ENCODE measurements around the gene CPT2. TPM values are rescaled to one million over a fixed set of nuclear protein-coding genes. Genes with fewer than 3 reads are reported as not detected.

CPT2 gene
- total RNA-seq, 1 donor from 2014 or later: 10.6 TPM

DNA sequence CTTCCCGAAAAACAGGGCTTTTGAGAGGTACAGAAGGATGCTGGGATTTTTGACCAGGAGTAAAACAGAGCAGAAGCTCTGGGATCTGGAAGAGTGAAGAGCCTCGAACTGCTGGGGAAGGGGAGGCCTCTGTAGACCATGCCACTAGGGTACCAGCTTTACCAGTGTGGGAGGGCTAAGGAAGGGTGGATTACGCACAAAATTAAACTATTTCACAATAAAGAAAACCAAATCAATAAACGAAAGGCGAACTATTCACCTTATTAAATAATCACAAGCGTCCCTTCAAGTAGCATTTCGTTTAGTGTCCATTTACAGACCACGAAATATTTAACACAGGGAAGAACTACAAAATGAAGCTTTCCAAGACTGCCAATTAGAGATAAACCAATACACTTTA is 23.1 kb downstream of the CPT2 start:
- DNase-seq: no peak

GRCh38 chr1:53220171-53220961 is 23.7 kb downstream of the CPT2 start, which contains the start of gene CZIB:
Gene CZIB (minus strand): TSS chr1:53220634. CDS start chr1:53220575, 59 bp downstream.
- DNase-seq: peak; percentile 76

GRCh38 chr1:53220962-53221286 is 24.3 kb downstream of the CPT2 start:
- no peak for DNase-seq

- no peak for DNase-seq
Observed at GRCh38 chr1:53237638-53238037, 41.0 kb downstream of the CPT2 start.

DNA sequence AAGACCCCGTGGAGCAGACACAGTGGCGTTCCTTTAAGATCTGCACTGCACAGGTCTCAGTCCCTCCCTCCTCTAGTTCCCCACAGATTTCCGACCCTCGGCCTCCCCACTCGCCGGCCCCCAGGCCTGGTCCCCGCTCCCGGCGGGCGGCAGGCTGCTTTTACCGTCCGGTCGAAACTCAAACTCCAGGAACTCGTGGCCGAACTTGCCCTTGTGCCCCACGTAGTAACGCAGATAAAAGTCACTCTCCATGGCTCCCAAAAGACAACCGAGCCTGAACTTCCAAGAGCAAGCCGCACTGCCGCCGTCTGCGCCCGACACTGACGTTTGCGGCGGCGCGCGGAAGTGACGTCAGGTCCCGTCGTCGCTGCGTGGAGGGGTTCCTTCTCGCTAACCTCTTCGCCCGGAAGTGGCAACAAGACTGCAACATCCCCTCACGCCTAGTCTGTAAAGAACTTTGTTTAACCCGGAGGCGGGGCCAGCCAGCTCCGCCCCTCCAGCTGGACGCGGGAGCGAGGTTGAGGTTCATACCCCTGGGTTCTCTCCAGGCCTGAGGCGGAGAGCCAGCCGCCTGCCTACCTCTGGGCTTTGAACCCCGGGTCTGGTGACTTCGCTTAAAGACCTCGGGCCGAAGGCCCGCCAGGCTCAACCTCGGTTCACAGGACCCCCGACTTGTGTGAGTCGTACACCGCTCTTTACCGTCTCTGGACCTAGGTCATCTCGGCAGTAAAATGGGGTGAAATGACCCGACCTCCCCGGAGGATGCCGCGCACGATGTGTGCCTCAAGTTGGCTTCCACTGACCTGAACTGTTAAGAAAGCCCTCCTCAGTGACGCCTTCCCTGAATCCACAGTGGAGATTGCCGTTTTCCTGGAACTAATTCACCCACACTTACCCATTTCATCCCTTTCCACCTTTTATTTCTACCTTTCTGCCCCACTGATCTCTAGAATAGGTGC is 41.9 kb downstream of the CPT2 start, which contains the start of gene MAGOH:
Gene MAGOH (minus strand): TSS at position 322 of the 959 bp plus-strand sequence. CDS start 70 bp downstream, at position 252.
- DNase-seq: peak; percentile 90

GRCh38 chr1:53241828-53242227 is 45.2 kb downstream of the CPT2 start:
- no peak for DNase-seq

DNA sequence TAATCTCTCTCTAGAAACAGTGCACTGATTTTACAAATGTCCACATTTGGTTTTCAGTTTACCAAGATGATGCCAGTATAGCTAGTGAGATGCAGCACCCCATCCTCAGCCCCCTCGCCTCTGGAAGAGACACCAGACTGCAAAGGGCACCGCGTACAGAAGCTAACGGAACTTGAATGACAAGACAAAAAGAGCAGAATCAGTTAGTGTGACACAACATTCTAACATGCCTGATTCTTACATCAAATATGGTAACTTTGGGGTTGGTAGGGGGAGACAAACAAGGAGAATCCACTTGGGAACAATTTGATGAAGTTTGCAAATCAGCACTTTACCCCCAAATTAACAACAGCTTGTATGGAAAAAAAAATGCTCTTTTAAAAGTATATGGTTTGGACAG is 45.8 kb downstream of the CPT2 start:
- no peak for DNase-seq

DNA sequence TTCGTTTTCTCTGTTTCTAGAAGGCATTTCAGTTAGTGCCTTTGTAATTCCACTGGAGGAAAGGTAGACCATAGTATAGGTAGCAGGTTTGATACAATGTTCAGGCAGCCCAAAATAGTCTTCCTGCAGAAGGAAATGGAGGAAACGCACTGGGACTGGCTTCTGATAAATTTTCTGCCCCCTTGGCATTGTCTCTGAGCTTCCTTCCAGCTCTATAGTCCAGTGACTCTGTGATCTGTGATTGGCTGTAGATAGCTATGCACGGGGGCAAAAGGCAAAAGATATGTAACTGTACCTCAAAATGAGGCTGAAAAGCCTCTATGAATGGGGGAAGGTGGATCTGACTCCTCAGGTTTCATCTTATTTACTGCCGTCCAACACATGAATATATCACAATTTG is 47.5 kb downstream of the CPT2 start:
- no peak for DNase-seq

- no peak for DNase-seq
Observed at GRCh38 chr1:53246261-53247134, 49.9 kb downstream of the CPT2 start.

GRCh38 chr1:53249706-53250105 is 53.1 kb downstream of the CPT2 start:
- DNase-seq: no peak

DNA sequence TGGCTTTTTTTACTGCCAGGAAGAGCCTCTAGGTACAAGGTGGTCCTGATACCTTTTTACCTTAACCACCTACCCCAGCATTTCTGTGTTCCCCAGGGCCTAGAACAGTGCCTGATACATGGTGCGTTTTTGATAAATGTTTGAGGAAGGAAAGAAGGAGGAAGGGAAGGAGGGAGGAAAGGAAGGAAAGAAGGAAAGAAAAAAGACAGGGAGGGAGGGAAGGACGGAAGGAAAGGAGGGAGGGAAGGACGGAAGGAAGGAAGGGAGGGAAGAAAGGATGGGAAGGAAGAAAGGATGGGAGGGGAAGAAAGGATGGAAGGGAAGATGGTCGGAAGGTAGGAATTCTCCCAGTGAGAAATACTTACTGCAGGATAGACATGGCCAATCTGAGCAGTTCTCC is 53.7 kb downstream of the CPT2 start:
- no peak for DNase-seq

GRCh38 chr1:53254011-53254640 is 57.5 kb downstream of the CPT2 start:
- no peak for DNase-seq

DNA sequence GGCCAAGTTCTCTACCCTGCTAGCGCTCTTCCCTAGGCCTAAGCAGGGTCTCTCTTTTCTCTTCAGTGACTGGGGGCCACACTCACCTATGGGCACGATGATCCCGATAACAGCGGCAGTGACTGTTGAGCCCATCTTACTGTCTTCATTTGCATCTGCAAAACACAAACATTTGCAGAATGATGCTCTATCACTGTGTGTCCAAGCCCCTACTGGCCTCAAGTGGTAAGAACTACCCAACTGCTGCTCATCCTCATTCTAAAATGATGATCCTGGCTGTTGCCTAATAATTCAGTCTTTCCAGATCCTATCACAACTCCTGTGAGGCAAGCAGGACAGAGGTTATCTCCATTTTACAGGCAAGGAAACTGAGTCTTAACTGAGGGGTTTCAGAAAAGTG is 58.4 kb downstream of the CPT2 start:
- DNase-seq: no peak

DNA sequence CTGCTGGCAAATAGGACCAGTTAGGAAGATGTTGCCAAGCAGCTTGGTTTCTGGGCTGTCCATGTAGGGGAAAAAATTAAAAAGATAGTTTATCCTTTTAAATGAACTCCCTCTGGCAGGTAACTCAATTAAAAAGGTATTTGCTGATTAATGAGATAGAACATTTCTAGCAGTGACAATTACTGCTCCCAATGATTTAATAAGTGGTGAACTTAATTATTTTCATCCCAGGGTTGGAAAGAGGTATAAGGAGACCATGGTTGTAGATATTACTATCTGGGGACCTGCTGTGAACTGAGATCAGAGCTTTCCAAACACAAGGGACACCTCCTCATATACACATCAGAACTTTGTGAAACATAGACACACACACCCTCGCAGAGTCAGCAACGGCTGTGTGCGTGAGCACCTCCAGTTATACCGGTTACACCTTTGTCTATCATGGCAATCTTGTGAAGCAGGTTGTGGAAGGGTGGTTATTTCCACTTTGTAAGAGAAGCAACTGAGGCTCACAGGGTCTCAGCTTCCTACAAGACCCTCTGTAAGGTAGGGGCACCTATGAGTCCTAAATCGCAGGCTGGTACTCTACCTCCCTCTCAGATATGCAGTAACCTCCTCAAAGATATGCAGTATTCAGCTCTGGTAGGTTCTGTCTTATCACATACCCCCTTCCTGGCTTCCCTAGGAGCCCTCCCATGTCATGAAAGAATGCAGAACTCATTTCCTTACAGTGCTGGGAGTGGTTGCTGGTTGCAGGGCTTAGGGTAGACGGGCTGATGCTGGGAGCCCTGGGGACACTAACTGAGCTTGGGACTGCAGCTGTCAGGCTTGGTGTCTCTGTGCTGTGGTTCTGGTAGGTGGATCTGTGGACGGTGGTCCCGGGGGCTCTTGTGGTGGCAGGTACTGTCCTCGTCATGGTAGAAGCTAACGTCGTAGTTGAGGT is 60.2 kb downstream of the CPT2 start:
- no peak for DNase-seq

GRCh38 chr1:53257454-53258081 is 60.9 kb downstream of the CPT2 start:
- DNase-seq: no peak

- DNase-seq: no peak
Observed at GRCh38 chr1:53258216-53258615, 61.6 kb downstream of the CPT2 start.

GRCh38 chr1:53259932-53260331 is 63.3 kb downstream of the CPT2 start:
- DNase-seq: no peak

- DNase-seq: no peak
Observed at GRCh38 chr1:53260631-53261247, 64.1 kb downstream of the CPT2 start.

DNA sequence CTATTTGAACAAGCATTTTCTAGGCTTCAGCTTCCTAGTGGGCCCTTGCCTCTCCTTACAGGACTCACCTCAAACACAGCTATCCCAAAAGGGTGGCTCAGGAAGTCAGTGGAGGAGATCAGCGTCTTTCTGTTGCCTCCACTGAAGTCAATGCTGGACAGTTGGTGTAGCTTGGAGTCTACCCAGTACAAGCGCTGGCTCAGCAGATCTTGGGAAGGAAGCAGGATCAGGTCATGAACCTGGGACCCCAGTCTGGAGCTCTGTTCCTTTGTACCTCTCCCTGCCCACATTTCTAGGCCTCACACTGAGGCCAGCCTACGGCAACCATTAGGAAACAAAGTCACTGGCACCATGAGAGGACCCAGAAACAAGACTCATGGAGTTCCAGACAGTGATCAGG is 65.4 kb downstream of the CPT2 start:
- no peak for DNase-seq

Data from skin of body (tissue), 2 donors.